ENCODE results near the gene ANKHD1.

The ANKHD1 gene

GRCh38 chr5:140547508-140548299, 146.1 kb downstream of the ANKHD1 start, which contains the start of gene EIF4EBP3:
Gene EIF4EBP3 (plus strand): TSS chr5:140547662. CDS start chr5:140547738, 76 bp downstream.
- peak in 1 of 2 experiments; percentile 56 for DNase-seq

DNA sequence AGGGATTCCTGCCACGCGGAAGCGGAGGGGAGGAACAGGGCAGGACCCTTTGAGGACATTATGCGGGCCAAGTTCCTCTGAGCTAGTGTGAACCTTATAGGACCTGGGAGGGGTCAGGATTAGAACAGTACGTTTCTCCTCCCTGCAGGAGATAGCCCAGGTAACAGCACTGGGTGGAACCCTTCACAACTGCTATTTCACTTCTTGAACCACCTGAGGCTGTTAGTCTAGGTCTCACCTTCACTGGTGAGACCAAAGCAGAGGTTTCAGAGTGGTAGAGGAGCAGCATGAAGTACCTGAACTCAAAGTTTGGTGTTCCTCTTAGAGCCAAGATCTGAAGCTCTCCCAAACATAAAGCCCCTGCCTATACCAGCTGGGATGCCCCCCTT, 146.7 kb downstream of the ANKHD1 start:
- DNase-seq, result no peak

DNA sequence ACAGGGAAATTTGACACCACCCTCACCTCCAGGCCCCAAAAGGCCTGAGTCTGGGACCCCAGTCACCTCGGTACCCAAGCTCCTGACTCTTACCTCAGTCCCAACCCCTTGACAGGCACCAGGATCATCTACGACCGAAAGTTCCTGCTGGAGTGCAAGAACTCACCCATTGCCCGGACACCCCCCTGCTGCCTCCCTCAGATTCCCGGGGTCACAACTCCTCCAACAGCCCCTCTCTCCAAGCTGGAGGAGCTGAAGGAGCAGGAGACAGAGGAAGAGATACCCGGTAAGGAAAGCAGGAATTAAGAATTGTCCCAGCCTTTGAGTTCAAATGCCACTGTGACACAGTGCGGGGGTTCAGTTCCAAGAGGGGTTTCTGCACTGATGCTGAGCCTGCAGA, 147.2 kb downstream of the ANKHD1 start:
- DNase-seq, result no peak

DNA sequence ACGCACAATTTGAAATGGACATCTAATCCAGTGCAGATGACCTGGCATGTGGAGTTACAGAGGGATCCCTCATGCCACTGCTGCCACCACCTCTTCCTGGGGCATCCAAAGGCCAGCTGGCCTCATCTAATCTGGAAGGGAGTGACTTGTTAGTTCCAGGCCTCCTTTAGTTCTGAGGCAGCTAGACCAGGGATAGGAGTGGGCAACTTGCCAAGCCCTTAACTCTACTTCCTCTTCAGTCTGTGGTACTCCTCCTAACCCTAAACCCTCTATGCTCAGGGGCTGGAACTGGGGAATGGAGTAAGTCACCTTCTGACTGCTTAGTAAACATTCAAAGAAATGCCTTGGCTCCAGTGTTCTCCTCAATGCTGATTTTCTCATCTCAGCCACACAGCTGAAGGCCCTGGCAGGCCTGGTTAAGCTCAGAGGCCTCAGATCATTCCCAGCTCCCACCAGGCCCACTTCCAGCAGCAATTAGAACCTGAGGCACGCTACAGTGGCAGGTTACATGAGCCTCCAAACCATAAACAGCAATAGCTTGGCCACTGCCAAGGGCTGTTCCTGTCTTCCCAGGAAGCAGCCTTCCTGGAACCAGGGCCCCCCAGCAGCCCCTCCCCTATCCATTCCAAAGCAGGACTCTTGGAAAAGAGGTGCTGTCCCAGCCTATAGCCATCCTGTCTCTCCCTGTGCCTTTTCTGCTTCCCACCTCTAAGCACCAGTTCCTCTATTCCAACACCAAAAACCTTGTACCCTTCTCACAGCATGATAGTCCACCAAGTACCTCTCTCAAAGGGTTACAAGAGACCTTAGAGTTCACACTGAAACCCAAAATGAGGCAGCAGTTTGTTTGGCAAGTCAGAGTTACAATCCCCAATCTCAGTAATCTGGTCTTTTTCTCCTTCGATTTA, 147.9 kb downstream of the ANKHD1 start:
- DNase-seq, result no peak

DNA sequence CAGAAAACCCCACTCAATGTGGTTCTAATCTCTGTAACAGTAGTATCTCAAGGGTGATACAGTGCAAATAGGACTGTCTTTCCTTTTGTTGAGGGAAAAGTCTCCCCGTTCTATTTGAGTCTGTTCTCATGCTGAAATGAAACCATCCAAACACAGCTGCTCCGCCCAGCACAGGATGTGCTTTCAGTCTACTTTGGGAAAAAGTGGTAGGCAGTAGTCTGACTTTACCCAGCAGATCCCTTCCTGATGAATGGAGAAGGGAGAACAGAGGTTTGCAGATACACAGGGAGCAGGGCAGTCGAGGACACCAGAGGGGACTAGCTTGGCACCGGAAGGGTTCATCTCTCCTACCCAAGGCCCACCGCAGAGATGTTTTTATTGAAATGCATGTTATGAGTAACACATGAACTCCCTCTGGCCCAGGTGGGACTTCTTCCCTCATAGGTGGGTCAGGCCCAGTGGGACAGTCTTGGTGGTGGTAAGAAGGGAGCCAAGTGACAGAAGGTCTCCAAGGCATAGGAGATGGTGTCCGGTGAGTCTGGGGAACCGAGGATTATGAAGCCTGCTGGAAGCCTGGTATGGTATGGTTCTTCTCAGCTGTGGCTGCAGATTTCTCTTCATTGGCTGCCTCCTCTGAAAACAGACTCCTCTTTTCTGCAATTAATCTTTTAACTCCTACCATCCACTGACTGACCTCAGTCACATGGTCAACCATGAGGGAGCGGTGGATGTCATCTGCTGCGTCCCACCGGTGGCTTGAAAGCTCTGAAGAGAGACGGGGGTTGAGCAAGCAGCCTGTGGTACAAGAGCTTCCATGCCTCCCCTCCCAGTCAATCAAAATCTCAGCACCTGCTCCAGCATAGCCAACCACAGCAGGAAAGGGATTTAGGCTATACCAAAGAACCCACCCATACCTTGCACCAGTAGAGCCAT, 148.8 kb downstream of the ANKHD1 start:
- DNase-seq, result no peak

- DNase-seq, result no peak
Observed at GRCh38 chr5:140551872-140552271, 150.2 kb downstream of the ANKHD1 start.

DNA sequence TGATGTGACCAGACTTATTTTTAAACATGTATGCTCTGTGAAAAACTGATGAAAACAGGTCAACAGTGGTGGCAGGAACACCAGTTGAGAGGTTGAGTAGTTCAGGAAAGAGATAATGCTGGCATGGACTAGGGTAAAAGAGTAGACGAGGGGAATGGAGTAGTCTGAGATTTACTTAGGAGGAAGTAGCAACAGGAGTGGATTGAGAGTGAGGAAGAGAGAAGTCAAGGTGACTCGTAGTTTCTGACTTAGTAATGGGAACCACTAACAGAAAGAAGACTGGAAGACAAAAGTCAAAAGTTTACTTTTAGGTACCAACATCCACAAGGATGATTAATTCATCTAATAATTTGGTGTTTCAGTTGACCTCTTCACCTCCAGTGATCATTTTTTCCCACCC, 152.0 kb downstream of the ANKHD1 start:
- DNase-seq, result no peak

DNA sequence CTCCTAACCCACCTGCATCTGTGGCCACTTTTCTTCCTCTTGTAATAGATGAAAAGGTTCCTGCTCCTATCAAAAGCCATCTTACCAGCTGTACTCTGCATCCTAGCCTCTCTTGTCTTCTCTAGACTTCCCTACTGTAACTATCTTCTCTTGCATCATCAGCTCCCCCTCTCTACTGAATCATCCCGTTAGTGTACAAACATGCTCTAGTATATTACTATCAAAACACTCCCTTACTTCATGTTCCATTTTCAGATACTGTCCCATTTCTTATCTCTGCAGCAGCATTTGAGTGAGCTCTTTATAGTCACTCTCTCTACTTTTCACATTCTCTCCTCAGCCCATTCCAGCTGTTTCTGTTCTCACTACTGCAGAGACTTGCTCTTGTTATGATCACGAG, 152.8 kb downstream of the ANKHD1 start:
- DNase-seq, result no peak

GRCh38 chr5:140555747-140556312, 154.2 kb downstream of the ANKHD1 start:
- no peak for DNase-seq

- no peak for DNase-seq
Observed at GRCh38 chr5:140556438-140556837, 154.8 kb downstream of the ANKHD1 start.

DNA sequence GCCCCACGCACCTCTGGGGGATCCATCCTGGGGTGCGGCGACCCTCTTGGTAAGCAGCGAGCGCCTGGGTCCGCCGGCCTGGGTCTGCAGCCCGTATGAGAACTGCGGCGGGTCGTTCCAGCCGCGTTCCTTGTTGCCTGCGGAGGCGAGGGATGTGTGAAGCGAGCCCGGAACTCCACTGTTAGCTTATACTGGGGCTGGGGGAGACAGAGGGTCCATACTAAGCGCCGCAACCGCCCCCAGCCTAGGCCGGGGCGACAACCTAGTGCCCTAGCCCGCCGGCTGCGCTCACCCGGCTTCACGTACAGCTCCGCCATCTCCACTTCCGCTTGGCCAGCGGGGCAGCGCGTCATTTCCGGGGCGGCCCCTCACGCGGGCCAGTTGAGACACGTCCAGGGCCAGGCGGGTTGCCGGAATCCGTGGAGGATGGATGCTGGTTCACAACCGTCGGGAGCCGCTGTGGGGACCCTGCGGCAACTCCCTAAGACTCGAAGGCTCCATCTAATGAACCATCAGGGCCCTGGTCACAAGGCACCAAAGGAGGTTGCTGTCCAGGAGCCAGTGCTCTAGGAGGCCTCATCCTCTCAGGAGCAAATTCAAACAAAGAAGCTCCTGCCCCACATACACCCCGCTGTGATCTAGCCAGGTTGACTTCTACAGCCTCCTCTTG, 155.6 kb downstream of the ANKHD1 start, which contains the start of gene SRA1:
Gene SRA1 (minus strand): TSS at position 338 of the 670 bp plus-strand sequence. CDS start 21 bp downstream, at position 317.
- DNase-seq, result peak; percentile 67 to 81

- no peak for DNase-seq
Observed at GRCh38 chr5:140557965-140558364, 156.3 kb downstream of the ANKHD1 start.

DNA sequence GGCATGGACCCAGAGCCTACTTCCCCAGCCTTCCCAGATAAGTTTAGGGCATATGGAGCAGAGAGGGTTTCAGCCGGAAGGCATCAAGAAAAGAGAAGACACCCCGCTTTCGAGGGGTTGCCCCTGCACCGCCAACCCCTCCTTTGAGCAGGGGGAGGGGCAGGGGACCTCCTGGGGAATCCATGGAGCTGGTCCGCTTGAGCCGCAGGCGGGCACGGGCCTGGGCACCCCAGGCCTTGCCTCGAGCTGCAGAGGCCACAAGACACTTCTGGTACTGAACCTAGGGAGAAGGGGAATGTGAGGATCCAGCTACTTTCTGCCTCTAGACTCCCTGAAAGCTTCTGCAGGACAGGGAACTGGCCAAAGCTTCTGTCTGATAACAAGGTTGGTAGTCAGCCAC, 156.9 kb downstream of the ANKHD1 start:
- DNase-seq, result no peak

GRCh38 chr5:140560227-140560626, 158.6 kb downstream of the ANKHD1 start:
- no peak for DNase-seq

GRCh38 chr5:140561753-140562523, 160.3 kb downstream of the ANKHD1 start:
- DNase-seq, result no peak

- peak in 1 of 2 experiments; percentile 40 for DNase-seq
Observed at GRCh38 chr5:140563596-140563995, 162.0 kb downstream of the ANKHD1 start.

GRCh38 chr5:140564196-140565023, 162.8 kb downstream of the ANKHD1 start, which contains the start of the genes APBB3 and SLC35A4:
Gene APBB3 (minus strand): TSS chr5:140564598. CDS start chr5:140564245, 353 bp downstream.
Gene SLC35A4 (plus strand): TSS chr5:140564828. CDS start chr5:140567170, 2,342 bp downstream.
- DNase-seq, result peak; percentile 96 to 97

DNA sequence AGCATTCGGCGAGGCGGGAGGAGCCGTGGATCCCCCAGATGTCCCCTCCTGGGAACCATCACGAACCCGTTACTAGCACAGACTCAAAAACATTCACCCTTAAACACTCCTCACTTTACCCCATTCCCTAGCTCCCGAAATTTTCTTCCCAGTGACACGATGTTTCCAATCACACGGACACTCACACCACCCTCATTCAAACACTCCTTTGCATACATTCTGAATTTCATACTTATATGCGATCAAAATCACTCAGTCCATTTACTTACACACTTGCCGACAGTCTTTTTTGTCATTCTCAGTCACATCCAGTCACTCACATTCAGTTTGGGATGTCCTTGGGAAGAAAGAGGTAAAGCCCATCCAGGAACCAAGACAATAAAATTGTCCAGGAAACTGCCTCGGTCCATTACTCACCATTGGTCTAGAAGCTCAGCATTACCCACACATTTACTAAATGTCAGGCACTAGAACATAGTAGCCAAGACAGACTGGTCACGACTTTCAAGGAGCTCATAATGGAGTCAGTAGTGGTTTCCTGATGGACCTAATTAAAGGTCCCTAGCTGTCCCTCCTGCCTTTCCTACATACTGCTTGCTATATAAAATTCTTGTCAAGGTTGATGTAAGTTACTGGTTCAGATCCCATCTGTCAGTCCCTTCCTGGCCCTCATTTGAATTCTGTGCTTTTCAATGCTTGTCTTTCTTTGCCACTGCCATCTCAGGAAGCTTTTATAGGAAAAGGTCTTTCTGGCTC, 163.6 kb downstream of the ANKHD1 start:
- DNase-seq, result no peak

DNA sequence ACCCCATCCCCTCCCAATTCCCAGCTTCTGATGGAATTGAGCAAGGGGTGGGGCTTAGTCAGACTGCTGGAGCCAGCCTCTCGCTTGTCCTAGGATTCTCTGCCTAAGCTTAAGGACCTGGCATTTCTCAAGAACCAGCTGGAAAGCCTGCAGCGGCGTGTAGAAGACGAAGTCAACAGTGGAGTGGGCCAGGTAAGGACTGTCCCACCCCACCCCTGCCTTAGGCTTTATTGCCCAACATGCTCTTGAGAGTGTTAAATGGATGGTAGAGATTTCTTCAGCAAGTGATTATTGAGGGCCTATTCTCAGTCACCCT, 164.1 kb downstream of the ANKHD1 start:
- DNase-seq, result no peak

Measured in NCI-H524 (cell line).